Nephron (organoid): ENCODE measurements around the gene LGALS4.
"Not testable (repeated sequence)": the region's sequence is repeated elsewhere in the genome, so short reads cannot be mapped to it uniquely, and the experiment has no call there.

Experiments used
- H3K27ac Mint-ChIP-seq, 3 experiments: 2 replicates each; pipeline ENCODE4 v1.8.0; 2020; ENCODE audit warnings: mixed read lengths in 3 of 3, mild to moderate bottlenecking in 2 of 3, moderate library complexity in 1 of 3
- H3K27me3 Mint-ChIP-seq: 2 replicates; pipeline ENCODE4 v1.8.0; 2021; ENCODE audit warnings: low read depth, mild to moderate bottlenecking, moderate library complexity, mixed read lengths
- H3K36me3 Mint-ChIP-seq: 2 replicates; pipeline ENCODE4 v1.8.0; 2020; ENCODE audit warnings: low read depth, mixed read lengths
- H3K4me1 Mint-ChIP-seq: 2 replicates; pipeline ENCODE4 v1.8.0; 2020; ENCODE audit warnings: mixed read lengths
- H3K4me3 Mint-ChIP-seq, 3 experiments: 2 replicates each; pipeline ENCODE4 v1.8.0; 2020; ENCODE audit warnings: mild to moderate bottlenecking in 3 of 3, mixed read lengths in 3 of 3, moderate library complexity in 2 of 3
- H3K9me3 Mint-ChIP-seq: 2 replicates; pipeline ENCODE4 v1.8.0; 2020; ENCODE audit warnings: mixed read lengths
- TF ChIP-seq, protein P1 (sequence below), 3 experiments: fragments of 200-600 bp; sonication (generic); IDR thresholded peaks; one replicate each; pipeline ENCODE4 v1.5.0; 2021; ENCODE audit warnings: antibody characterized with exemption in 3 of 3; ENCODE audit not compliant: unreplicated experiment in 3 of 3

The LGALS4 gene

DNA sequence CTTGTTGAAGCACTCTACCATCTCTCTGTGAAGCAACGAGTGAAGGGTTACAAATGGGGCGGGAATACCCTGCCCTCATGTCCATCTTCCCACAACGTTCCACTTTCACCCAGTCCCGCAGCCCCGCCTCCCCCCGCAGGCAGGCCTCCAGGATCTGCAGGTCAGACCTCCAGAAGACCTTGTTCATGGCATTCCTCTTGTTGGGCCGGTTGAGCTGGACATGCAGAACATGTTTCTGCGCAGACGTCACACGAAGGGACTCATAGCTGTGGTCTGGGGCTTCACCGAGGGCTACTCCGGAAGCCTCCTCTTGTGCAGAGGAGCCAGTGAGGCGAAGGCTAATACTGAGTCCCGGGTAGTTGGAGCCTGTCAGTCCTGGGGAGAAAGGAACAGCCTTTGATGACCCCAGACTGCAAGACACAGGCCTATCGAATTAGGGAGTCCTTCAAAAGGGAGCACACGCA, 18.4 kb upstream of the LGALS4 start:
- H3K9me3 Mint-ChIP-seq, result no peaks in the 10 kb centered on the region
- H3K27ac Mint-ChIP-seq, result peak overlapping the region; percentile 99 to 100 (median 100)
- H3K4me1 Mint-ChIP-seq, result peaks cover 21% of the 10 kb centered on the region
- H3K4me3 Mint-ChIP-seq, result peak overlapping the region; percentile 88 to 92 (median 89)
- TF ChIP-seq, protein P1, sequence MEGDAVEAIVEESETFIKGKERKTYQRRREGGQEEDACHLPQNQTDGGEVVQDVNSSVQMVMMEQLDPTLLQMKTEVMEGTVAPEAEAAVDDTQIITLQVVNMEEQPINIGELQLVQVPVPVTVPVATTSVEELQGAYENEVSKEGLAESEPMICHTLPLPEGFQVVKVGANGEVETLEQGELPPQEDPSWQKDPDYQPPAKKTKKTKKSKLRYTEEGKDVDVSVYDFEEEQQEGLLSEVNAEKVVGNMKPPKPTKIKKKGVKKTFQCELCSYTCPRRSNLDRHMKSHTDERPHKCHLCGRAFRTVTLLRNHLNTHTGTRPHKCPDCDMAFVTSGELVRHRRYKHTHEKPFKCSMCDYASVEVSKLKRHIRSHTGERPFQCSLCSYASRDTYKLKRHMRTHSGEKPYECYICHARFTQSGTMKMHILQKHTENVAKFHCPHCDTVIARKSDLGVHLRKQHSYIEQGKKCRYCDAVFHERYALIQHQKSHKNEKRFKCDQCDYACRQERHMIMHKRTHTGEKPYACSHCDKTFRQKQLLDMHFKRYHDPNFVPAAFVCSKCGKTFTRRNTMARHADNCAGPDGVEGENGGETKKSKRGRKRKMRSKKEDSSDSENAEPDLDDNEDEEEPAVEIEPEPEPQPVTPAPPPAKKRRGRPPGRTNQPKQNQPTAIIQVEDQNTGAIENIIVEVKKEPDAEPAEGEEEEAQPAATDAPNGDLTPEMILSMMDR (IDR thresholded peaks at IDR 0.05; ENCODE audit: unreplicated experiment in 3 of 3), result no peak
- H3K36me3 Mint-ChIP-seq, result peaks cover 44% of the 10 kb centered on the region
- H3K27me3 Mint-ChIP-seq, result no peaks in the 10 kb centered on the region

DNA sequence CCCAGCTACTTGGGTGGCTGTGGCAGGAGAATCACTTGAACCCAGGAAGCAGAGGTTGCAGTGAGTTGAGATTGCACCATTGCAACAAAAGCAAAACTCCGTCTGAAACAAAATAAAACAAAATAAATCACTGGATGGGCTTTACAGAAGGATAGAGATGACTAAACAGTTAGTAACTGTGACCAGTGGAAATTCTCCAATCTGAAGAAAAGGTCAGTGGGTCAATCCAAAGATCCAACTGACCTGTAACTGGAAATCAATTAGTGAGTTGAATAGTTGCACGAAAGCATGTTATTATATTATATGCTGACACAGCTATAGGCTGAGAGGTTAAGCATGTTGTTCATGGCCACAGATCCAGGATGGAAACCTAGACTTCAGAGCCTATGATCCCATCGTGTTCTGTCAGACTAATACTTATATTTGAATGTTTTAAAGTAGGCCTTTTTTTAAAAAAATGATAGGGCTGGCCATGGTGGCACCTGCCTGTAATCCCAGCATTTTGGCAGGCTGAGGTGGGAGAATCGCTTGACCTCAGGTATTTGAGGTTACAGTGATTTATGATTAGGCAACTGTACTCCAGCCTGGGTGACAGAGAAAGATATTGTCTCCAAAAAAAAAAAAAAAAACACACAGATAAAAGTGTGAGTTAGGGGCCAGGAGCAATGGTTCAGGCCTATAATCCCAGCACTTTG, 17.4 kb upstream of the LGALS4 start:
- H3K9me3 Mint-ChIP-seq, result no peaks in the 10 kb centered on the region
- H3K36me3 Mint-ChIP-seq, result peaks cover 43% of the 10 kb centered on the region
- H3K27ac Mint-ChIP-seq, result peak overlapping the region; percentile 99 to 100 (median 100)
- TF ChIP-seq, protein P1 (IDR thresholded peaks at IDR 0.05; ENCODE audit: unreplicated experiment in 3 of 3), result no peak
- H3K4me3 Mint-ChIP-seq, result peak overlapping the region; percentile 88 to 92 (median 89)
- H3K4me1 Mint-ChIP-seq, result peaks cover 24% of the 10 kb centered on the region
- H3K27me3 Mint-ChIP-seq, result no peaks in the 10 kb centered on the region

DNA sequence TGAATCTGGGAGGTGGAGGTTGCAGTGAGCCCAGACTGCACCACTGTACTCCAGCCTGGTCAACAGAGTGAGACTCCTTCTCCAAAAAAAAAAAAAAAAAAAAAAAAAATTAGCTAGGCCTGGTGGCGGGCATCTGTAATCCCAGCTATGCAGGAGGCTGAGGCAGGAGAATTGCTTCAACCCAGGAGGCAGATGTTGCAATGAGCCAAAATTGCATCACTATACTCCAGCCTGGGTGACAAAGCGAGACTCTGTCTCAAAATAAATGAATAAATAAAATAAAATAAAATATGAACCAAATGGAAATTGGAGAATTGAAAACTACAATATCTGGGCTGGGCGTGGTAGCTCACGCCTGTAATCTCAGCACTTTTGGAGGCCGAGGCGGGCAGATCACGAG, 16.5 kb upstream of the LGALS4 start:
- H3K9me3 Mint-ChIP-seq, H3K27ac Mint-ChIP-seq, H3K27me3 Mint-ChIP-seq: not testable (repeated sequence)
- Mint-ChIP-seq H3K4me1 (peaks cover 33% of the 10 kb centered on the region), H3K36me3 (peaks cover 48% of the 10 kb centered on the region), H3K4me3 (peak overlapping the region in 2 of 3 experiments; percentile 88 to 92)

DNA sequence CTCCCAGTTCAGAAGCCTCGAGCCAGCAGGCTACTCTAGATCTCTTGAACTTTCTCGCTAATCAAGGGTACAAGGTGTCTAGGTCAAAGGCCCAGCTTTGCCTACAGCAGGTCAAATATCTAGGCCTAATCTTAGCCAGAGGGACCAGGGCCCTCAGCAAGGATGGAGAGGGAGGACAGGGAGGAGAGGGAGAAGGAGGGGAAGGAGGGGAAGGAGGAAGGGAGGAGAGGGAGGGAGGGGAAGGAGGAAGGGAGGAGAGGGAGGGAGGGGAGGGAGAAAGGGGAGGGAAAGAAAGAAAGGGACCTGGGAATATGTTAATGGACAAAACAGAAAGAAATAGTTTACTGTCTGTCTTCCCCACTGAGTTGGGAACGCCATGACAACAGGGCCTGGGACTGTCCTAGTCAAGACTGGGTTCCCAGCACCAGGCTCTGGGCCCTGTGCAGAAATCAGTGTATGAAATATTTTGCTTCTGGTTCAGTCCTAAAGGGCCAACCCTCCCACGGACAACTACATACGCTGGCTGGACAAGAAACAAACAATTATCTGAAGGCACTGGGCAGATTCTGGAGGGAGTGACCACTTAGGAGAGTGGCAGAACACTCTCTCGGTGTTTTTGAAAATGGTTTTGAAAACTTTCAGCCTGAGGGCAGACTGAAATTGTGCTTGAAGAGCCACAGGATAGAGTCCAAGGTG, 14.3 kb upstream of the LGALS4 start:
- Mint-ChIP-seq H3K36me3 (peaks cover 66% of the 10 kb centered on the region), H3K4me1 (peaks cover 41% of the 10 kb centered on the region), H3K27ac (peak overlapping the region; percentile 71 to 92 (median 72)), H3K27me3 (no peaks in the 10 kb centered on the region), H3K9me3 (peaks cover 3% of the 10 kb centered on the region), H3K4me3 (peak overlapping the region; percentile 66 to 74 (median 68))
- TF ChIP-seq, protein P1 (IDR thresholded peaks at IDR 0.05; ENCODE audit: unreplicated experiment in 3 of 3), result no peak

DNA sequence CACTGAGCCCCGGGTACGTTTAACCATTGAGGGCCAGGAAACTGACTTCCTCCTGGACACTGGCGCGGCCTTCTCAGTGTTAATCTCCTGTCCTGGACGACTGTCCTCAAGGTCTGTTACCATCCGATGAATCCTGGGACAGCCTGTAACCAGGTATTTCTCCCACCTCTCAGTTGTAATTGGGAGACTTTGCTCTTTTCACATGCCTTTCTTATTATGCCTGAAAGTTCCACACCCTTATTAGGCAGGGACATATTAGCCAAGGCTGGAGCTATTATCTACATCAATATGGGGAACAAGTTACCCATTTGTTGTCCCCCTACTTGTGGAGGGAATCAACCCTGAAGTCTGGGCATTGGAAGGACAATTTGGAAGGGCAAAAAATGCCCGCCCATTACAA, 13.2 kb upstream of the LGALS4 start:
- Mint-ChIP-seq H3K36me3 (peaks cover 68% of the 10 kb centered on the region), H3K4me1 (peaks cover 31% of the 10 kb centered on the region)
- H3K4me3 Mint-ChIP-seq, H3K27me3 Mint-ChIP-seq, H3K27ac Mint-ChIP-seq, H3K9me3 Mint-ChIP-seq: not testable (repeated sequence)

DNA sequence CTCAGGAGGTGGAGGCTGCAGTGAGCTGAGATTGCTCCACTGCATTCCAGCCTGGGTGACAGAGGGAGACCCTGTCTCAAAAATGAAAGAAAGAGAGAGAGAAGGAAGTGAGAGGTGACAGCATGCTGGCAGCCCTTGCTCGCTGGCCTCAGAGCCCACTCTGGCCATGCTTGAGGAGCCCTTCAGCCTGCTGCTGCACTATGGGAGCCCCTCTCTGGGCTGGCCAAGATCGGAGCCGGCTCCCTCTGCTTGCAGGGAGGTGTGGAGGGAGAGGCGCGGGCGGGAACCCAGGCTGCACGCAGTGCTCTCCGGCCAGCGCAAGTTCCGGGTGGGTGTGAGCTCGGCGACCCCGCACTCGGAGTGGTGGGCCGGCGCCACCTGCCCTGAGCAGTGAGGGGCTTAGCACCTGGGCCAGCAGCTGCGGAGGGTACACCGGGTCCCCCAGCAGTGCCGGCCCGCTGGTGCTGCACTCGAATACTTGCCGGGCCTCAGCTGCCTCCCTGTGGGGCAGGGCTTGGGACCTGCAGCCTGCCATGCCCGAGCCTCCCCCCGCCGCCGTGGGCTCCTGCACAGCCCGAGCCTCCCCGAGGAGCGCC, 8.6 kb upstream of the LGALS4 start:
- H3K9me3 Mint-ChIP-seq, H3K4me3 Mint-ChIP-seq, H3K27me3 Mint-ChIP-seq, H3K27ac Mint-ChIP-seq: not testable (repeated sequence)
- H3K4me1 Mint-ChIP-seq, result peaks cover 41% of the 10 kb centered on the region
- peaks cover 76% of the 10 kb centered on the region for H3K36me3 Mint-ChIP-seq

DNA sequence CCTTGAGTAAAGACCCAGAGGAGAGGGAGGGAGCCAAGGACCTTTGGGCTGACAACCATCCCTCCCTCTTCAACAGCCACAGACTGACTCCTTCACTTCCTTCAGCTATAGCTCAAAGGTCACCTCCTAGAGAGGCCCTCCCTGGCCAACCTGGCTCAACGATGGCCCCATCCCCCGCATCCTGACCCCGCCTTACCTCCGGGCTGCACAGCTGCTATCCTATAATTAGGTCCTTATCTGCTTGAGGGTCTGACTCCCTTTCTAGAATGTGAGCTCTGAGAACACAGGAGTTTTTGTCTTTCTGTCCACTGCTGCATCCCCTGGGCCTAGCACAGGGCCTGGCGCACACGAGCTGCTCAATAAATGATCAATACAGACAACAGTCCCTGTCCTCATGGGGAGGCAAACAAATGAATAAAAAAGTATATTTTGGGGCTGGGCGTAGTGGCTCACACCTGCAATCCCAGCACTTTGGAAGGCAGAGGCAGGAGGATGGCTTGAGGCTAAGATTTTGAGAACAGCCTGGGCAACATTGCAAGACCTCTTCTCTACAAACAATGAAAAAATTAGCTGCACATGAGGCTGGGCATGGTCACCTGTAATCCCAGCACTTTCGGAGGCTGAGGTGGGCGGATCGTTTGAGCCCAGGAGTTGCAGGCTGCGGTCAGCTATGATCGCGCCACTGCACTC, 6.6 kb upstream of the LGALS4 start:
- peak overlapping the region in 1 of 3 experiments; percentile 44 for H3K4me3 Mint-ChIP-seq
- H3K36me3 Mint-ChIP-seq, result peaks cover 72% of the 10 kb centered on the region
- H3K4me1 Mint-ChIP-seq, result peaks cover 31% of the 10 kb centered on the region
- H3K9me3 Mint-ChIP-seq, result peaks cover 3% of the 10 kb centered on the region
- peak overlapping the region; percentile 60 to 95 (median 92) for H3K27ac Mint-ChIP-seq
- TF ChIP-seq, protein P1 (IDR thresholded peaks at IDR 0.05; ENCODE audit: unreplicated experiment in 3 of 3), result no peak
- H3K27me3 Mint-ChIP-seq, result no peaks in the 10 kb centered on the region
